ENCODE results near the gene RPS6KC1. TPM values are rescaled to one million over a fixed set of nuclear protein-coding genes. Genes with fewer than 3 reads are reported as not detected.
A peak's percentile ranks its signal among the peaks of the same experiment; 100 is the strongest.

The RPS6KC1 gene
- total and polyA plus RNA-seq, 2 donors (not counting 3 experiments of a cell fraction or from before 2014, with no cell fraction given): 5.1 to 18.6 TPM

DNA sequence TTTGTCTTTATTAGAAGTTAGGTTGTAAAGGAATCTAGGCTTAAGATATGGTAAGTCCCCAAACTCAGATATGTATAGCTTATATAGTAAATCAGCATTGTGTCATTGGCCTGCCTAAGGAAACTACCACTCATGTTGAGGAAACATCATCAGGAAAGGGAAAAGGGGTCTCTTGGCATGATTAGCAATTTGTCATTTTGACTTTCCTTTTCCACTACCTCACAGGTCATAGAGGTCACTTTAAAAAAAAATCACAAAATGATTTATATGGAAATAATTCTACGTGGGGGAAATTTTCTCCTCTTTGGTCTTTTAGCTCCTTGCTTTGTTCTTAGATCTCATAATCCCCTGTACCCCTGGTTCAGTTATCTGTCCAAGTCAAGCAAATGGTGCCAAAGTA, 213.5 kb downstream of the RPS6KC1 start:
- DNase-seq (ENCODE audit: low read depth, low spot score): peak; percentile 93
- H3K27ac ChIP-seq (ENCODE audit: insufficient read depth, low read depth, low read length): peak overlapping the region; percentile 77
- no peaks in the 10 kb centered on the region for H3K27me3 ChIP-seq (ENCODE audit: control insufficient read depth in 2 of 2, insufficient read depth in 2 of 2, low read length in 2 of 2)
- H3K9ac ChIP-seq (replicated peaks; ENCODE audit: extremely low read depth, insufficient read depth, low read length): no peak overlapping the region
- dilution Hi-C loops (cut with MboI; ENCODE audit: extremely low pct_ligation_motif_present, low sequenced_read_pairs) (no loop called here), intact Hi-C loops (cut with micrococcal nuclease) (no loop called here)
- CTCF ChIA-PET: interaction anchor here (1.0 to 1.5 kb wide), 8 partner anchors 9 to 997 kb away, joined by 3 to 5 read pairs (median 3); no protein-coding TSS in a partner anchor
- no peaks in the 10 kb centered on the region for H3K79me2 ChIP-seq (ENCODE audit: control insufficient read depth, insufficient read depth, low read length)
- H2AFZ ChIP-seq (ENCODE audit: low read depth, low read length): no peak overlapping the region
- peak; percentile 64 for FAIRE-seq
- H3K9me3 ChIP-seq (replicated peaks; ENCODE audit: control insufficient read depth, insufficient read depth, low read length): no peaks in the 10 kb centered on the region
- peak overlapping the region; percentile 7 for H3K4me2 ChIP-seq (ENCODE audit: insufficient read depth, low read length)
- H4K20me1 ChIP-seq (replicated peaks; ENCODE audit: control insufficient read depth, extremely low read depth, insufficient read depth, low read length): no peaks in the 10 kb centered on the region
- peaks cover 17% of the 10 kb centered on the region for H3K4me1 ChIP-seq (ENCODE audit: control insufficient read depth, extremely low read depth, insufficient read depth, low read length)
- no peak overlapping the region for H3K4me3 ChIP-seq (replicated peaks in 1 of 3; ENCODE audit: insufficient read depth in 1 of 3, low read depth in 1 of 3, low read length in 3 of 3)
- POLR2A ChIA-PET: no interaction called here
- H3K36me3 ChIP-seq (ENCODE audit: control insufficient read depth in 2 of 2, extremely low read depth in 1 of 2, insufficient read depth in 2 of 2, low read length in 2 of 2): no peaks in the 10 kb centered on the region
- H3K9me1 ChIP-seq (replicated peaks; ENCODE audit: control insufficient read depth, extremely low read depth, insufficient read depth, low read length): no peaks in the 10 kb centered on the region
- TF ChIP-seq EZH2 (IDR thresholded peaks at IDR 0.05; ENCODE audit: borderline replicate concordance, low read depth, low read length, severe bottlenecking) (no peak), JUN (IDR thresholded peaks at IDR 0.05; ENCODE audit: borderline replicate concordance, insufficient read depth, insufficient read length, low read depth) (peak; percentile 91), FOS (IDR thresholded peaks at IDR 0.05; ENCODE audit: borderline replicate concordance, insufficient read depth, low read length) (peak; percentile 79), GATA2 (IDR thresholded peaks at IDR 0.05; ENCODE audit: insufficient read depth, insufficient read length, low read depth, low read length) (peak; percentile 59), MYC (IDR thresholded peaks at IDR 0.05; ENCODE audit: low read depth, low read length) (no peak), POLR2AphosphoS5 (IDR thresholded peaks at IDR 0.05; ENCODE audit: insufficient read depth, low read depth, low read length) (peak; percentile 59), MAX (IDR thresholded peaks at IDR 0.05; ENCODE audit: insufficient read depth, insufficient read length) (no peak), POLR2A (IDR thresholded peaks at IDR 0.05; ENCODE audit: low read depth, low read length) (no peak)
- TF ChIP-seq, protein P1, sequence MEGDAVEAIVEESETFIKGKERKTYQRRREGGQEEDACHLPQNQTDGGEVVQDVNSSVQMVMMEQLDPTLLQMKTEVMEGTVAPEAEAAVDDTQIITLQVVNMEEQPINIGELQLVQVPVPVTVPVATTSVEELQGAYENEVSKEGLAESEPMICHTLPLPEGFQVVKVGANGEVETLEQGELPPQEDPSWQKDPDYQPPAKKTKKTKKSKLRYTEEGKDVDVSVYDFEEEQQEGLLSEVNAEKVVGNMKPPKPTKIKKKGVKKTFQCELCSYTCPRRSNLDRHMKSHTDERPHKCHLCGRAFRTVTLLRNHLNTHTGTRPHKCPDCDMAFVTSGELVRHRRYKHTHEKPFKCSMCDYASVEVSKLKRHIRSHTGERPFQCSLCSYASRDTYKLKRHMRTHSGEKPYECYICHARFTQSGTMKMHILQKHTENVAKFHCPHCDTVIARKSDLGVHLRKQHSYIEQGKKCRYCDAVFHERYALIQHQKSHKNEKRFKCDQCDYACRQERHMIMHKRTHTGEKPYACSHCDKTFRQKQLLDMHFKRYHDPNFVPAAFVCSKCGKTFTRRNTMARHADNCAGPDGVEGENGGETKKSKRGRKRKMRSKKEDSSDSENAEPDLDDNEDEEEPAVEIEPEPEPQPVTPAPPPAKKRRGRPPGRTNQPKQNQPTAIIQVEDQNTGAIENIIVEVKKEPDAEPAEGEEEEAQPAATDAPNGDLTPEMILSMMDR (IDR thresholded peaks at IDR 0.05; ENCODE audit: extremely low read depth in 1 of 2, insufficient read depth in 1 of 2, low read depth in 1 of 2, low read length in 2 of 2): no peak
- no TSS peak for BruUV-seq (replicated peaks)

Measured in endothelial cell of umbilical vein (primary cell).